ENCODE results near the gene PRKN. TPM values are rescaled to one million over a fixed set of nuclear protein-coding genes. Genes with fewer than 3 reads are reported as not detected.

PRKN gene
- total RNA-seq, 1 experiment from 2014 or later, result not detected

GRCh38 chr6:161985876-161986423 lies 741.6 kb downstream of the PRKN start:
- ChIA-PET CTCF (no interaction called here), POLR2A (ENCODE audit: unreplicated experiment) (no interaction called here)
- no peaks in the 10 kb centered on the region for H3F3A ChIP-seq (ENCODE audit: insufficient read depth, low read depth)
- H3K9me3 ChIP-seq (ENCODE audit: insufficient read depth, low read depth), result no peaks in the 10 kb centered on the region
- intact Hi-C loops (cut with micrococcal nuclease; ENCODE audit: unreplicated experiment), result no loop called here
- H3K79me2 ChIP-seq (ENCODE audit: low read depth), result no peaks in the 10 kb centered on the region
- TF ChIP-seq CTCF (conservative IDR thresholded peaks at IDR 0.05) (no peak), EZH2 (IDR thresholded peaks at IDR 0.05; ENCODE audit: low read depth) (no peak)
- H3K27me3 ChIP-seq (ENCODE audit: insufficient read depth, low read depth), result peaks cover 11% of the 10 kb centered on the region; the same call in 1 of the 2 replicates
- H3K4me1 ChIP-seq (replicated peaks; ENCODE audit: insufficient read depth), result no peaks in the 10 kb centered on the region
- no peaks in the 10 kb centered on the region for H3K9me2 ChIP-seq (ENCODE audit: insufficient read depth)
- no peaks in the 10 kb centered on the region; the same call in 1 of the 2 replicates for H4K20me1 ChIP-seq (ENCODE audit: insufficient read depth)
- DNase-seq, result no peak
- no peak overlapping the region for H3K4me3 ChIP-seq
- H3K27ac ChIP-seq, result no peak overlapping the region
- H2AFZ ChIP-seq, result no peak overlapping the region
- no peaks in the 10 kb centered on the region for H3K36me3 ChIP-seq (ENCODE audit: low read depth)
- no TSS peak for BruUV-seq (replicated peaks)
- H3K4me2 ChIP-seq, result no peak overlapping the region

- H3K4me2 ChIP-seq, result no peak overlapping the region
- ChIA-PET CTCF (no interaction called here), POLR2A (ENCODE audit: unreplicated experiment) (no interaction called here)
- peaks cover 11% of the 10 kb centered on the region; the same call in 1 of the 2 replicates for H3K27me3 ChIP-seq (ENCODE audit: insufficient read depth, low read depth)
- H3K27ac ChIP-seq, result no peak overlapping the region
- no TSS peak for BruUV-seq (replicated peaks)
- H3K79me2 ChIP-seq (ENCODE audit: low read depth), result no peaks in the 10 kb centered on the region
- no peaks in the 10 kb centered on the region for H3K9me3 ChIP-seq (ENCODE audit: insufficient read depth, low read depth)
- no peak for DNase-seq
- no peaks in the 10 kb centered on the region for H3K9me2 ChIP-seq (ENCODE audit: insufficient read depth)
- no peaks in the 10 kb centered on the region for H3F3A ChIP-seq (ENCODE audit: insufficient read depth, low read depth)
- TF ChIP-seq EZH2 (IDR thresholded peaks at IDR 0.05; ENCODE audit: low read depth), result no peak
- TF ChIP-seq CTCF (conservative IDR thresholded peaks at IDR 0.05), result no peak
- H3K4me1 ChIP-seq (replicated peaks; ENCODE audit: insufficient read depth), result no peaks in the 10 kb centered on the region
- H4K20me1 ChIP-seq (ENCODE audit: insufficient read depth), result no peaks in the 10 kb centered on the region; the same call in 1 of the 2 replicates
- H3K36me3 ChIP-seq (ENCODE audit: low read depth), result no peaks in the 10 kb centered on the region
- H3K4me3 ChIP-seq, result no peak overlapping the region
- intact Hi-C loops (cut with micrococcal nuclease; ENCODE audit: unreplicated experiment), result no loop called here
- no peak overlapping the region for H2AFZ ChIP-seq
Measured at GRCh38 chr6:161984713-161985112, 742.9 kb downstream of the PRKN start.

DNA sequence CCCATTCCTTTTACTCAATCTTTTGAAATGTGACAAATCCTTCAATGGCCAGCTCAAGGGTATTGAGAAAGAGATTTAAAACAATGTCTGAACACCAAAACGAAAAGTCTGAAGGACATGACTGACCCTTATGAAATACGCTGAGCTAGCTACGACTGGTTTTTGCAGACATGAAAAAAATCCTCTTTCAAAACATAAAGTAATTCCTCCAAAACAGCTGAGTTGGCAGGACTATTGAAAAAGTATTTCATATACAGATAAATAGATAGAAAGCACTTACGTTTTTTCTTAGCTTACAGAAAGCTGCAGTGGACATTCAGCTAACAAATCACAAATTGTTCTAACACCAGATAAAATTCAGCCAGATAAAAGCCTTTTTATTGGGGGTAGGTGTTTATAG lies 751.0 kb downstream of the PRKN start:
- POLR2A ChIA-PET (ENCODE audit: unreplicated experiment), result no interaction called here
- H3F3A ChIP-seq (ENCODE audit: insufficient read depth, low read depth), result no peaks in the 10 kb centered on the region
- no peak overlapping the region for H3K4me2 ChIP-seq
- H3K27ac ChIP-seq, result no peak overlapping the region
- H3K36me3 ChIP-seq (ENCODE audit: low read depth), result no peaks in the 10 kb centered on the region
- H3K27me3 ChIP-seq (ENCODE audit: insufficient read depth, low read depth), result peaks cover 33% of the 10 kb centered on the region
- CTCF ChIA-PET, result no interaction called here
- TF ChIP-seq CTCF (conservative IDR thresholded peaks at IDR 0.05) (no peak), EZH2 (IDR thresholded peaks at IDR 0.05; ENCODE audit: low read depth) (no peak)
- no peaks in the 10 kb centered on the region for H3K9me3 ChIP-seq (ENCODE audit: insufficient read depth, low read depth)
- intact Hi-C loops (cut with micrococcal nuclease; ENCODE audit: unreplicated experiment), result no loop called here
- no peak overlapping the region for H2AFZ ChIP-seq
- H3K9me2 ChIP-seq (ENCODE audit: insufficient read depth), result no peaks in the 10 kb centered on the region
- no peaks in the 10 kb centered on the region for H3K4me1 ChIP-seq (replicated peaks; ENCODE audit: insufficient read depth)
- BruUV-seq (replicated peaks), result no TSS peak
- no peaks in the 10 kb centered on the region for H3K79me2 ChIP-seq (ENCODE audit: low read depth)
- no peak overlapping the region for H3K4me3 ChIP-seq
- no peak for DNase-seq
- H4K20me1 ChIP-seq (ENCODE audit: insufficient read depth), result no peaks in the 10 kb centered on the region
